Measurements from ENCODE around the gene NEK9.

- TF ChIP-seq CTCF (IDR thresholded peaks at IDR 0.05) (no peak), POLR2A (IDR thresholded peaks at IDR 0.05) (no peak), POLR2AphosphoS5 (IDR thresholded peaks at IDR 0.05) (no peak)
Measured at GRCh38 chr14:75047506-75047905, 79.3 kb downstream of the NEK9 start.
